ENCODE measurements around the gene PTPN3. TPM values are rescaled to one million over a fixed set of nuclear protein-coding genes. Genes with fewer than 3 reads are reported as not detected.
A peak's percentile ranks its signal among the peaks of the same experiment; 100 is the strongest.

PTPN3 gene
- total RNA-seq, 1 donor from 2014 or later: 2.4 TPM

DNA sequence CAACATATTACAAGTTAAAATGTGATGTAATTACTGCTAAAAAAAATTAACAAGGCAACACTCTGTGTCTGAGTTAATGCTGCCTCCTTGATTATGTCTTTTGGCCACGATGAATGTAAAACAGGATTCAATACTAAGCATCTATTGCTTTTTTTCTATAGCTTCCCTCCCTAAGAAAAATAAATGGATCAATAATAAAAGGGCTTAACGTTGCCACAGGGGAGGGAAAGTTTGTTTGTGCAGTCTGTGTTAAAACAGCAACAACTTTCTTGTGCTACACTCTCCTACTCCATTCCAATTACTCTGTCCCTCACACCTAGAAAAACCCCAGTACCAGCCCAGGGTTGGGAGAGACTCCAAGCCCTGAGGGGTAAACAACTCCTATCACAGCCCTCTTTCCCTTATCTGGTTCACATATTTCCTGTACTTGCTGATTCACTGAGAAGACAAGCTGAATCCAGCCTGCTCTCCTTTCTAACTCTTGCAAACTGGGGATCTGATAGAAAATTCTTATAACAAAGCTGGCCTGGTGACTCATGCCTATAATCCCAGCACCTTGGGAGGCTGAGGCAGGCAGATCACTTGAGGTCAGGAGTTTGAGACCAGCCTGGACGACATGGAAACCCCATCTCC lies 44.8 kb downstream of the PTPN3 start:
- no peak for DNase-seq (ENCODE audit: low spot score)
- Mint-ChIP-seq H3K27me3 (ENCODE audit: insufficient read depth, low read depth) (no peaks in the 10 kb centered on the region), H3K9me3 (no peaks in the 10 kb centered on the region), H3K27ac (no peak overlapping the region), H3K4me3 (no peak overlapping the region), H3K36me3 (no peaks in the 10 kb centered on the region), H3K4me1 (peaks cover 4% of the 10 kb centered on the region)
- no peak overlapping the region for H3K9ac ChIP-seq
- H3K36me3 ChIP-seq: no peaks in the 10 kb centered on the region
- no peak overlapping the region for H3K4me3 ChIP-seq
- TF ChIP-seq EZH2phosphoT487 (IDR thresholded peaks at IDR 0.05) (no peak), EZH2 (IDR thresholded peaks at IDR 0.05) (no peak)
- TF ChIP-seq, protein P1, sequence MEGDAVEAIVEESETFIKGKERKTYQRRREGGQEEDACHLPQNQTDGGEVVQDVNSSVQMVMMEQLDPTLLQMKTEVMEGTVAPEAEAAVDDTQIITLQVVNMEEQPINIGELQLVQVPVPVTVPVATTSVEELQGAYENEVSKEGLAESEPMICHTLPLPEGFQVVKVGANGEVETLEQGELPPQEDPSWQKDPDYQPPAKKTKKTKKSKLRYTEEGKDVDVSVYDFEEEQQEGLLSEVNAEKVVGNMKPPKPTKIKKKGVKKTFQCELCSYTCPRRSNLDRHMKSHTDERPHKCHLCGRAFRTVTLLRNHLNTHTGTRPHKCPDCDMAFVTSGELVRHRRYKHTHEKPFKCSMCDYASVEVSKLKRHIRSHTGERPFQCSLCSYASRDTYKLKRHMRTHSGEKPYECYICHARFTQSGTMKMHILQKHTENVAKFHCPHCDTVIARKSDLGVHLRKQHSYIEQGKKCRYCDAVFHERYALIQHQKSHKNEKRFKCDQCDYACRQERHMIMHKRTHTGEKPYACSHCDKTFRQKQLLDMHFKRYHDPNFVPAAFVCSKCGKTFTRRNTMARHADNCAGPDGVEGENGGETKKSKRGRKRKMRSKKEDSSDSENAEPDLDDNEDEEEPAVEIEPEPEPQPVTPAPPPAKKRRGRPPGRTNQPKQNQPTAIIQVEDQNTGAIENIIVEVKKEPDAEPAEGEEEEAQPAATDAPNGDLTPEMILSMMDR (IDR thresholded peaks at IDR 0.05): no peak
- no peaks in the 10 kb centered on the region for H3F3A ChIP-seq (ENCODE audit: low read depth)
- no peak overlapping the region for H3K27ac ChIP-seq
- no peaks in the 10 kb centered on the region for H3K79me2 ChIP-seq (ENCODE audit: low read depth)
- H3K4me1 ChIP-seq: no peaks in the 10 kb centered on the region
- no peak overlapping the region for H2AFZ ChIP-seq (replicated peaks)
- H3K9me3 ChIP-seq (ENCODE audit: low read depth): no peaks in the 10 kb centered on the region
- H3K4me2 ChIP-seq: no peak overlapping the region
- no peaks in the 10 kb centered on the region for H4K20me1 ChIP-seq (ENCODE audit: low read depth)
- no peaks in the 10 kb centered on the region for H3K27me3 ChIP-seq

DNA sequence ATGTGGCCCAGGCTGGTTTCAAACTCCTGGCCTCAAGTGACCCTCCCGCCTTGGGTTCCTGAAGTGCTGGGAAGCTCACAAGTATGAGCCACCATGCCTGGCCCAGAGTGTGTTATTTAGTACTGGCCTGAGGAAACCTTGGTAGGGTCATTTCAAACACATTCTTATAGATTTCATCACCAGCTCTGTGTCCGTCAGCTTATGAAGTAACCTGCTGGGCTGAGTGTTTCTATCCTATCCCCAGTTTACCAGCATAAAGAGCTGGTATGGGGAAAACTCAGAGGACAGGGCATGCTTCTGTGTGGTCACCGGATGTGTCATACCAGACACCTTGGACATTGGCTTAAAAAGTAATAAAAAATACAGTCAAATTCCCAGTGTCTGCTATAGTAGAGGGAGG lies 45.3 kb downstream of the PTPN3 start:
- H3K36me3 Mint-ChIP-seq: no peaks in the 10 kb centered on the region
- no peaks in the 10 kb centered on the region for H3K9me3 ChIP-seq (ENCODE audit: low read depth)
- H3K9ac ChIP-seq: no peak overlapping the region
- H3K27ac ChIP-seq: no peak overlapping the region
- no peak overlapping the region for H3K27ac Mint-ChIP-seq
- TF ChIP-seq, protein P1 (IDR thresholded peaks at IDR 0.05): no peak
- TF ChIP-seq EZH2 (IDR thresholded peaks at IDR 0.05): no peak
- TF ChIP-seq EZH2phosphoT487 (IDR thresholded peaks at IDR 0.05): no peak
- H3F3A ChIP-seq (ENCODE audit: low read depth): no peaks in the 10 kb centered on the region
- no peak overlapping the region for H2AFZ ChIP-seq (replicated peaks)
- no peak overlapping the region for H3K4me2 ChIP-seq
- no peak for DNase-seq (ENCODE audit: low spot score)
- no peaks in the 10 kb centered on the region for H3K27me3 Mint-ChIP-seq (ENCODE audit: insufficient read depth, low read depth)
- no peaks in the 10 kb centered on the region for H3K27me3 ChIP-seq
- peaks cover 5% of the 10 kb centered on the region for H3K4me1 ChIP-seq
- H3K4me3 ChIP-seq: no peak overlapping the region
- H3K4me3 Mint-ChIP-seq: no peak overlapping the region
- H3K79me2 ChIP-seq (ENCODE audit: low read depth): no peaks in the 10 kb centered on the region
- no peaks in the 10 kb centered on the region for H3K36me3 ChIP-seq
- peaks cover 9% of the 10 kb centered on the region for H3K4me1 Mint-ChIP-seq
- H4K20me1 ChIP-seq (ENCODE audit: low read depth): no peaks in the 10 kb centered on the region
- no peaks in the 10 kb centered on the region for H3K9me3 Mint-ChIP-seq

DNA sequence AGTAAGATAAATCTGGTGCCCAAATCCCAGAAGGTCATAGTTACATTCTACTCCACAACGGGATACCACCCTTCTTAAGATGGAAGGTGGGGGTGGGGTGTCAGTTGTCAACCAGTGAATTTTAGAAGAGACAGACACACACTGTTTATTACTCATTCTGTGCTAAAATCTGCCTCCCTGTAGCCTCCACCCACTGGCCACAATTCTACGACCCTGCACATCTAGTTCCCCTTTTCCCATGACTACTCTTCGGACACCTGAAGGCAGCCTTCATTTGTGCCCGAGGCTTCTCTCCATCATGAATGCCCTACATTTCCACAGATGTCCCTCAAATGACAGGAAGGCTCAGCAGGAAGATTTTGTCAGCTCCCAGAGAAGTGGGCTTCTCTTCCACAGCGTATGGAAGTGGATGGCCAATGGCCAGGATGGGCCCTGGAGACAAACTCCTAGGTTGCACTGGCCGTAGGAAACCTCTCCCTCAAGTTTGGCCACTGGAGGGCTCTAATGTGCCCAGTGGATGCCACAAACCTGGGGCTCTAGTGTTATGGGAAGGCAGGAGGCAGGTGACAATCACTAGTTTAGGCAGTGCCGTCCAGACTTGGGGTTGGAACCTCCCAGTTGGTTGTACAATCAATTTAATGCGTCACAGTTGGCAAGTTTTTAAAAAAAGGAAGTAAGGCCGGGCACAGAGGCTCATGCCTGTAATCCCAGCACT lies 46.6 kb downstream of the PTPN3 start:
- H3K27me3 Mint-ChIP-seq (ENCODE audit: insufficient read depth, low read depth): no peaks in the 10 kb centered on the region
- H3F3A ChIP-seq (ENCODE audit: low read depth): no peaks in the 10 kb centered on the region
- peaks cover 7% of the 10 kb centered on the region for H3K4me1 ChIP-seq
- no peaks in the 10 kb centered on the region for H3K9me3 Mint-ChIP-seq
- H3K4me1 Mint-ChIP-seq: peaks cover 12% of the 10 kb centered on the region
- no peaks in the 10 kb centered on the region for H4K20me1 ChIP-seq (ENCODE audit: low read depth)
- H3K9me3 ChIP-seq (ENCODE audit: low read depth): no peaks in the 10 kb centered on the region
- no peak overlapping the region for H2AFZ ChIP-seq (replicated peaks)
- no peak overlapping the region for H3K27ac ChIP-seq
- H3K9ac ChIP-seq: no peak overlapping the region
- H3K27me3 ChIP-seq: no peaks in the 10 kb centered on the region
- no peak overlapping the region for H3K4me3 ChIP-seq
- DNase-seq (ENCODE audit: low spot score): peak; percentile 30
- H3K36me3 Mint-ChIP-seq: no peaks in the 10 kb centered on the region
- H3K4me2 ChIP-seq: no peak overlapping the region
- no peak overlapping the region for H3K27ac Mint-ChIP-seq
- no peak overlapping the region for H3K4me3 Mint-ChIP-seq
- TF ChIP-seq EZH2 (IDR thresholded peaks at IDR 0.05) (no peak), EZH2phosphoT487 (IDR thresholded peaks at IDR 0.05) (no peak)
- TF ChIP-seq, protein P1 (IDR thresholded peaks at IDR 0.05): peak; percentile 46
- no peaks in the 10 kb centered on the region for H3K36me3 ChIP-seq
- H3K79me2 ChIP-seq (ENCODE audit: low read depth): no peaks in the 10 kb centered on the region
